Prostate gland (tissue), 2 donors: Measurements from ENCODE around the gene MEIOSIN. TPM values are rescaled to one million over a fixed set of nuclear protein-coding genes. Genes with fewer than 3 reads are reported as not detected.

Experiments used
- DNase-seq: peaks from one replicate; pipeline ENCODE4 v3.0.0-alpha.2; 2019; ENCODE audit warnings: low spot score
- H3K27ac ChIP-seq, 2 donors: fragments of 200-600 bp; sonication (generic); 2 replicates each; pipeline ENCODE4 v1.5.1; 2017 to 2019
- H3K27me3 ChIP-seq: fragments of 200-600 bp; sonication (generic); replicated peaks from 2 replicates; pipeline ENCODE4 v1.5.1; 2019; ENCODE audit not compliant: insufficient read depth
- H3K36me3 ChIP-seq, 2 donors: fragments of 200-600 bp; sonication (generic); 1 replicate in 1 of 2; 2 replicates in 1 of 2; pipeline versions ENCODE4 v1.5.1 to v1.8.1; 2017 to 2019
- H3K4me1 ChIP-seq: fragments of 200-600 bp; sonication (generic); replicated peaks from 2 replicates; pipeline ENCODE4 v1.5.1; 2019
- H3K4me3 ChIP-seq, 2 donors: fragments of 200-600 bp; sonication (generic); 2 replicates each; pipeline ENCODE4 v1.5.1; 2017 to 2019
- H3K9me3 ChIP-seq: fragments of 200-600 bp; sonication (generic); 2 replicates; pipeline ENCODE4 v1.5.1; 2017
- POLR2A ChIP-seq: fragments of 450-650 bp; IDR thresholded peaks from one replicate; pipeline ENCODE4 v1.6.1; 2016; ENCODE audit warnings: antibody characterized with exemption, mild to moderate bottlenecking
- POLR2AphosphoS5 ChIP-seq: sonication (generic); formaldehyde crosslinking; IDR thresholded peaks from one replicate; pipeline ENCODE4 v1.6.1; 2017; ENCODE audit warnings: antibody characterized with exemption
- WGBS: methylation state at CpG from one replicate; pipeline ENCODE4 v1.1.5; 2018; 5-methylcytosine and 5-hydroxymethylcytosine counted together
- intact Hi-C: fragments of 100-400 bp; cut with DNase I; formaldehyde crosslinking; loops from one replicate; pipeline ENCODE4 v1.14.2; 2022
- total RNA-seq, 2 donors: library from RNA; depleted of rRNA; stranded (reverse); fragments of >200 nt; gene quantifications; one replicate each; pipeline ENCODE4 v1.1.0, GENCODE V29; 2016
- TF ChIP-seq, protein P1 (sequence below), 4 experiments: fragments of 200-600 bp in 2 of 4; fragments of 450-650 bp in 2 of 4; sonication (generic) in 2 of 4; IDR thresholded peaks; 1 replicate in 3 of 4; 2 replicates in 1 of 4; pipeline ENCODE4 v1.5.1; 2016 to 2019; ENCODE audit warnings: antibody characterized with exemption in 4 of 4, mild to moderate bottlenecking in 2 of 4, moderate library complexity in 2 of 4

MEIOSIN gene
- total RNA-seq, 2 donors from 2014 or later = 1.8 TPM; not detected in 1

DNA sequence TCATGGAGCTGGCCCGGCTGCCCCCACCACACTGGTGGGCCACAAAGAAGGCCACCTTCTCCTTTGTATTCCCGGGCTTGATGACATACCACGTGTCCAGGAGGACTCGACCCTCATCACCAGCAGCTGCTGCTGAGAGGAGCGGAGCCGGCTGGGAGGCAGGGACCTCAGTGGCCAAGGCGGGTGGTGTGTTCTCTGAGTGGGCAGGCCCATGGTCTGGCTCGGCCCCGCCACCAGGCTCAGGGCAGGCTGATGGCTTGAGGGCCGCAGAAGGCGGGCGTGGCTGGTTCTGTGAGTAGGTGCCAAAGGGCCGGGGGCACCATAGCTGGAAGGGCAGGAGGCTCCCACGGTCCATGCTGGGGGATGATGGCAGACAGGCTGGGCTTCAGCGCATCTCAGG lies 20.1 kb upstream of the MEIOSIN start:
- TF ChIP-seq POLR2A (no peak), POLR2AphosphoS5 (no peak)
- TF ChIP-seq, protein P1, sequence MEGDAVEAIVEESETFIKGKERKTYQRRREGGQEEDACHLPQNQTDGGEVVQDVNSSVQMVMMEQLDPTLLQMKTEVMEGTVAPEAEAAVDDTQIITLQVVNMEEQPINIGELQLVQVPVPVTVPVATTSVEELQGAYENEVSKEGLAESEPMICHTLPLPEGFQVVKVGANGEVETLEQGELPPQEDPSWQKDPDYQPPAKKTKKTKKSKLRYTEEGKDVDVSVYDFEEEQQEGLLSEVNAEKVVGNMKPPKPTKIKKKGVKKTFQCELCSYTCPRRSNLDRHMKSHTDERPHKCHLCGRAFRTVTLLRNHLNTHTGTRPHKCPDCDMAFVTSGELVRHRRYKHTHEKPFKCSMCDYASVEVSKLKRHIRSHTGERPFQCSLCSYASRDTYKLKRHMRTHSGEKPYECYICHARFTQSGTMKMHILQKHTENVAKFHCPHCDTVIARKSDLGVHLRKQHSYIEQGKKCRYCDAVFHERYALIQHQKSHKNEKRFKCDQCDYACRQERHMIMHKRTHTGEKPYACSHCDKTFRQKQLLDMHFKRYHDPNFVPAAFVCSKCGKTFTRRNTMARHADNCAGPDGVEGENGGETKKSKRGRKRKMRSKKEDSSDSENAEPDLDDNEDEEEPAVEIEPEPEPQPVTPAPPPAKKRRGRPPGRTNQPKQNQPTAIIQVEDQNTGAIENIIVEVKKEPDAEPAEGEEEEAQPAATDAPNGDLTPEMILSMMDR (IDR thresholded peaks at IDR 0.05) = no peak
- no peak overlapping the region for H3K4me3 ChIP-seq
- WGBS = 92% methylated on average over 15 of the region's 15 CpGs
- H3K9me3 ChIP-seq = no peaks in the 10 kb centered on the region
- peaks cover 4 to 5% of the 10 kb centered on the region in 2 donors for H3K36me3 ChIP-seq
- no peak for DNase-seq
- intact Hi-C loops = no loop called here
- H3K27me3 ChIP-seq = no peaks in the 10 kb centered on the region
- no peak overlapping the region for H3K27ac ChIP-seq
- no peaks in the 10 kb centered on the region for H3K4me1 ChIP-seq

DNA sequence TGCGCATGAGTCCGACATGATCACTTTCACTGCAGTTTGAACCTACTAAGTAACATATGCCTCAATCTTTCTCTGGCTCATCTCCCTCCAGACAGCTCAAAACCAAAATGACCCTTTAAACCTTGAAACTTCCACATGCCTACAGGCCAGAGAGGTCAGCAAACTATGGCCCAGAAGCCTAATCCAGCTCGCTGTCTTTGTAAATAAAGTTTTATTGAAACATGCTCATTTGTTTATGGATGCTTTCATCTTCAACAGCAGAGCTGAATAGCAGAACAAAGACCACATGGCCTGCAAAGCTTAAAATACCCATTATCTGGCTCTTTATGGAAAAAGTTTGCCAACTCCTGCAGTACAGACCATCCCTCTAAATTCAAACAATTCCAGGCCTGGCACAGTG lies 18.1 kb upstream of the MEIOSIN start:
- Histone ChIP-seq H3K27ac (no peak overlapping the region), H3K4me1 (no peaks in the 10 kb centered on the region), H3K4me3 (no peak overlapping the region), H3K9me3 (no peaks in the 10 kb centered on the region), H3K36me3 (peaks cover 4 to 5% of the 10 kb centered on the region in 2 donors), H3K27me3 (no peaks in the 10 kb centered on the region)
- TF ChIP-seq, protein P1 (IDR thresholded peaks at IDR 0.05) = no peak
- TF ChIP-seq POLR2A (no peak), POLR2AphosphoS5 (no peak)
- intact Hi-C loops = loop anchor here (5.0 kb wide), 2 partner anchors 52 to 82 kb away; partner anchors contain the start of gene SIX5
- 95% methylated on average over 3 of the region's 3 CpGs for WGBS
- DNase-seq = no peak

DNA sequence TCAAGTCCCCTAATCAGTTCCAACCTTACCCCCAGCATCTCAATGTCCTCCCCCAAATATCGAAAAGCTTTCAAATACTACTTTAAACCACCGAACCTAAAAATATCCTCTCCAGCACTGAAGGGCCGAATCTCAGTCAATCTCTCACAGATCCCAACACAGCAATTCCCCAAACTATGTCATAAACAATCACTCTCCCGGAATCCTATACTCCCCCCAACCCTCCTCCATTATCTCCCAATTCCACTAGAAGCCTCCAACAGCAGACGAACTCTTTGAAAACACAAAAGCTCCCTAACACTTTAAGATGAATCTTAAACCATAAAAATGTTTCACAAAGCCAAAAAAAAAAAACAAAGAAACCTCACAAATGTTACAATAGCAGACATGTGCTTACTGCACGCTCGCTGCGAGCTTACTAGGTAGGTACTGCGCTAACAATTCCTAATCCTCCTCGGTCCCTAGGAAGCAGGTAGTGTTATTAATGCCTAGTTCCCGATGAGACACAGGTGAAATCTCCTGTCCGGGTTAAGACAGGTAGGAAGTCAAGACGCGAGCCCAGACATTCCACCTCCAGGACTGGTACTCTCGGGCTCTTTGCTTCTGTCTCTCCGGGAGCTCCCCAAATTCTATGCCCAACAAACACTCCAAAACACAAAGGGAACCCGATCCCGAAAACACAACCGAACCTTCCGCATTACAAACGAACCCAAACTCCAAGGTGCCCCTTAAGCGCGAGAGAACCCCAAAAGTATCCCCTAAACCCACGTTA lies 16.7 kb upstream of the MEIOSIN start:
- intact Hi-C loops = loop anchor here (2.0 to 5.0 kb wide), 3 partner anchors 24 to 81 kb away; partner anchors contain the start of genes QPCTL and SIX5
- peak; percentile 56 for DNase-seq
- Histone ChIP-seq H3K27ac (peak overlapping the region; percentile 95), H3K4me1 (no peaks in the 10 kb centered on the region), H3K27me3 (no peaks in the 10 kb centered on the region), H3K9me3 (no peaks in the 10 kb centered on the region), H3K36me3 (peaks cover 3 to 5% of the 10 kb centered on the region in 2 donors), H3K4me3 (peak overlapping the region; percentile 53 to 61)
- TF ChIP-seq POLR2A (no peak), POLR2AphosphoS5 (peak; percentile 30)
- WGBS = 2% methylated on average over 24 of the region's 24 CpGs

DNA sequence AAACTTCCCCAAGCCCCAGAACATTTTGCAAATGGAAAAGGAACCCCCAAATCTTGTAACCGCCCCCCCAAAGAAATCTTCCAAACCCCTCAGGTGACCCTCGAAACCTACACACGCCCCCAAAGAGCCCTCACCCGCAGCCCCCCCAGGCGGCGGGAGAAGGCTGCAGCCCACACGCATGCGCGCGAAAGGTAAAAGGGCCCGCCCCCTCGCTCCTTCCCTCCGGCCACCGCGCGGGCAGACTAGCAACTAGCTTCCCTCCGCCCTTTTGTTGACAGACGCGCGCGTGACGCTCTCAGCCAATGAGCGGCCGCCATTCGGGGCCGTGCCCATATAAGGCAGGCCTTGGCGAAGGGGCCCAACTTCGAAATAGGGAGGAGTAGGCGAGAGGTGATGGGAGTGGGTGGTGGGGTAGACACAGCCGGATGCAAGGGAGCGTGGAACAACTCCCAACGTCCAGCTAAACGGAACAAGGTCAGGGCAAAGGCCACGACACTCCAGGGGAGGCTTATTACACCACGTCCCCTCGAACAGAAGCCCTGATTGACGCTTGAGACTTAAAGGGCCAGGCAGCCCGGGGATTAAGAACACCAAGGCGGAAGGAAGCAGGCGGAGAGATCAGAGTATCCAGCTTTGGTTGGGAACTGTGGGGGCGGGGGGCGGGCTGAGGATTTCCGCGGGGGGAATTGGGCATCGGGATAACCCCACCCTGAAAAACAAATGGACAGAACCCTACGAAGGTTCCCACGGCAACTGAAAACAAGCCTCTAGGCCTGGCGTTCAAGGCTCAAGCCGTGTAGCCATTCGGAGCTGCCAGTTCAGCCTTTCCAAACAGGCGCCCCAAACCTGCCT lies 15.9 kb upstream of the MEIOSIN start:
- Histone ChIP-seq H3K27me3 (no peaks in the 10 kb centered on the region), H3K27ac (peak overlapping the region; percentile 95), H3K4me1 (no peaks in the 10 kb centered on the region), H3K9me3 (no peaks in the 10 kb centered on the region), H3K4me3 (peak overlapping the region; percentile 53 to 61), H3K36me3 (no peaks in the 10 kb centered on the region)
- intact Hi-C loops = loop anchor here (2.0 to 5.0 kb wide), 3 partner anchors 25 to 80 kb away; partner anchors contain the start of genes QPCTL and SIX5
- TF ChIP-seq, protein P1 (IDR thresholded peaks at IDR 0.05) = peak; percentile 12 to 68 (median 30)
- TF ChIP-seq POLR2AphosphoS5 (peak; percentile 100), POLR2A (peak; percentile 97)
- peak; percentile 99 for DNase-seq
- WGBS = under 1% methylated on average over 47 of the region's 51 CpGs
